ENCODE results near the gene SALL1.

GRCh38 chr16:51139568-51139967 is 11.5 kb downstream of the SALL1 start:
- TF ChIP-seq CTCF (IDR thresholded peaks at IDR 0.05) (no peak), POLR2AphosphoS5 (IDR thresholded peaks at IDR 0.05) (no peak), POLR2A (IDR thresholded peaks at IDR 0.05) (no peak)
